Smooth muscle cell (in vitro differentiated cells): ENCODE data around the gene ALDH1L1. TPM values are rescaled to one million over a fixed set of nuclear protein-coding genes. Genes with fewer than 3 reads are reported as not detected.

ENCODE experiments used
- DNase-seq: peaks from one replicate; lab custom pipeline; 2025; ENCODE audit not compliant: unreplicated experiment; lab: John Stamatoyannopoulos, UW
- H2AFZ ChIP-seq: fragments of 200-600 bp; sonication (generic); 2 replicates; pipeline ENCODE4 v1.6.0; 2016; ENCODE audit warnings: antibody characterized with exemption, low read depth, mild to moderate bottlenecking
- H3F3A ChIP-seq: fragments of 200-600 bp; sonication (generic); 2 replicates; pipeline ENCODE4 v1.6.0; 2017; ENCODE audit warnings: antibody characterized with exemption, low read depth
- H3K27ac ChIP-seq: fragments of 200-600 bp; sonication (generic); 2 replicates; pipeline ENCODE4 v1.5.1; 2016; ENCODE audit warnings: low read depth, mild to moderate bottlenecking
- H3K27me3 ChIP-seq: fragments of 200-600 bp; sonication (generic); 2 replicates; pipeline ENCODE4 v1.6.1; 2016; ENCODE audit warnings: low read depth, mild to moderate bottlenecking
- H3K36me3 ChIP-seq: fragments of 200-600 bp; sonication (generic); 2 replicates; pipeline ENCODE4 v1.5.1; 2016; ENCODE audit warnings: low read depth
- H3K4me1 ChIP-seq: fragments of 200-600 bp; sonication (generic); 2 replicates; pipeline ENCODE4 v1.5.1; 2016; ENCODE audit warnings: low read depth
- H3K4me2 ChIP-seq: fragments of 200-600 bp; sonication (generic); 2 replicates; pipeline ENCODE4 v1.6.0; 2016; ENCODE audit warnings: mild to moderate bottlenecking
- H3K4me3 ChIP-seq: fragments of 200-600 bp; sonication (generic); 2 replicates; pipeline ENCODE4 v1.5.1; 2016; ENCODE audit warnings: mild to moderate bottlenecking
- H3K79me2 ChIP-seq: fragments of 200-600 bp; sonication (generic); 2 replicates; pipeline ENCODE4 v1.6.0; 2016; ENCODE audit warnings: low read depth, mild to moderate bottlenecking
- H3K9ac ChIP-seq: fragments of 200-600 bp; sonication (generic); 2 replicates; pipeline ENCODE4 v1.6.0; 2016; ENCODE audit warnings: low read depth
- H3K9me3 ChIP-seq: fragments of 200-600 bp; sonication (generic); replicated peaks from 2 replicates; pipeline ENCODE4 v1.5.1; 2016; ENCODE audit warnings: low read depth
- H4K20me1 ChIP-seq: fragments of 200-600 bp; sonication (generic); 2 replicates; pipeline ENCODE4 v1.6.0; 2016; ENCODE audit warnings: low read depth
- WGBS: methylation state at CpG from one replicate; pipeline ENCODE4 v1.1.7; 2016; ENCODE audit warnings: low lambda C conversion rate; 5-methylcytosine and 5-hydroxymethylcytosine counted together
- polyA plus RNA-seq: library from polyadenylated mRNA; unstranded; fragments of >200 nt; fragmentation: Nextera tagmentation; extraction: Ambion mirVana; gene quantifications from 2 replicates; pipeline ENCODE4 v1.2.1, GENCODE V29; 2016
- total RNA-seq: library from RNA; depleted of rRNA; stranded (reverse); fragments of >200 nt; gene quantifications from 2 replicates; pipeline ENCODE4 v1.2.3, GENCODE V29; 2014
- TF ChIP-seq, protein P1 (sequence below): fragments of 200-600 bp; sonication (generic); IDR thresholded peaks from 2 replicates; pipeline ENCODE4 v1.5.1; 2017; ENCODE audit warnings: borderline replicate concordance, mild to moderate bottlenecking, antibody characterized with exemption; ENCODE audit not compliant: insufficient read depth, poor library complexity, severe bottlenecking

Gene ALDH1L1
- total RNA-seq = not detected in 2 replicates
- 0.48 TPM in 1 of 2 replicates, not detected in the other for polyA plus RNA-seq

DNA sequence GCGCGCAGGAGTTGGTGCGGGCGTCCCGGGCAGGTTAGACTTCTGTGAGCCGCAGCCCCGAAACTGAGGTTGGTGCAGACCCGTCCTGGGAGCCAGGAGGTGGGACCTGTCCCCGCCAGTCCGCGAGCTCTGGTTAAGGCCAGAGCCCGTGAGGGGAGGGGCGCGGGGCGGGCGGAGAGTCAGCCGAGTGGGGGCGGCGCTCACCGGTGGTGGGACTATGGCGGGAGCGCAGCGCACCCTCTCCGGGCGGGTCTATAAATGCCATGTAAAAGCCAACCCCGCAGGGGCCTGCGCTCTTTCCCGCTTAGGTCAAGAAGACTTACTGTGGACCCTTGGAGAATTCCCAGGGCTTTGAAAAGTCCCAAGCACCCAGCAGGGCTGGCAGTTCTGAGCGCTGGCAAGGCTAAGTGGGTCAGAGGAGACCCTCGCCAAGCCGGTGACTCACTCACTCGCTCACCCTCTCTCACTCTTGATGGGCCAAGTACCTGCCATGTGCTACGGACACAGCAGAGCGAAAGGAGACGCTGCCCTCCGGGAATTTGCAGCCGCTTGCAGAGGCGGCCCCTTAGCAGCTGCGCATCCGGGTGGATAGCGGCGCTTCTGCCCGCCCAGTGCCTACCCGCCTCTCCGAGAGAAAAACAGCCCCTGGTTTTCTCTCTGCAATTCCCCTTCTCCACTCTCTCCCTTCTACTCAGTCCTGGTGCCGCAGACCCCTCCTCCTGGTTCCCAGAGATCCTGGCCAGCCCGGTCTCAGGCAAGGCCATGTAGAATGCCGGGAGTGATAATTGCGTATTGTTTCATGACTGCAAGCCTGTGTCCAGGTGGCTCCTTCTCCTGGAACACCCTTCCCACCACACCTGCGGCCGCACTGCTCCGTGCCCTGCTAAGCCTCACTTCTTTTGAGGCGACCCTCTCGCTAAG is at the start of gene ALDH1L1:
ALDH1L1 (minus strand) TSS at position 110 of the 921 bp plus-strand sequence. CDS start 19,607 bp downstream, outside the sequence.
- Histone ChIP-seq H2AFZ (peak within 1 kb of the TSS; percentile 68), H3K4me2 (peak within 1 kb of the TSS; percentile 98), H3K27ac (no peak within 1 kb of the TSS), H3K4me1 (peaks cover 5% of the 10 kb centered on the region), H3K79me2 (no peaks in the 10 kb centered on the region), H3K36me3 (no peaks in the 10 kb centered on the region), H3K4me3 (peak within 1 kb of the TSS; percentile 58), H3F3A (no peaks in the 10 kb centered on the region), H3K9me3 (no peaks in the 10 kb centered on the region), H4K20me1 (no peaks in the 10 kb centered on the region), H3K9ac (no peak within 1 kb of the TSS), H3K27me3 (peaks cover 38% of the 10 kb centered on the region)
- TF ChIP-seq, protein P1, sequence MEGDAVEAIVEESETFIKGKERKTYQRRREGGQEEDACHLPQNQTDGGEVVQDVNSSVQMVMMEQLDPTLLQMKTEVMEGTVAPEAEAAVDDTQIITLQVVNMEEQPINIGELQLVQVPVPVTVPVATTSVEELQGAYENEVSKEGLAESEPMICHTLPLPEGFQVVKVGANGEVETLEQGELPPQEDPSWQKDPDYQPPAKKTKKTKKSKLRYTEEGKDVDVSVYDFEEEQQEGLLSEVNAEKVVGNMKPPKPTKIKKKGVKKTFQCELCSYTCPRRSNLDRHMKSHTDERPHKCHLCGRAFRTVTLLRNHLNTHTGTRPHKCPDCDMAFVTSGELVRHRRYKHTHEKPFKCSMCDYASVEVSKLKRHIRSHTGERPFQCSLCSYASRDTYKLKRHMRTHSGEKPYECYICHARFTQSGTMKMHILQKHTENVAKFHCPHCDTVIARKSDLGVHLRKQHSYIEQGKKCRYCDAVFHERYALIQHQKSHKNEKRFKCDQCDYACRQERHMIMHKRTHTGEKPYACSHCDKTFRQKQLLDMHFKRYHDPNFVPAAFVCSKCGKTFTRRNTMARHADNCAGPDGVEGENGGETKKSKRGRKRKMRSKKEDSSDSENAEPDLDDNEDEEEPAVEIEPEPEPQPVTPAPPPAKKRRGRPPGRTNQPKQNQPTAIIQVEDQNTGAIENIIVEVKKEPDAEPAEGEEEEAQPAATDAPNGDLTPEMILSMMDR = no peak
- DNase-seq = no peak
- WGBS = 9% methylated on average over 41 of the region's 54 CpGs

DNA sequence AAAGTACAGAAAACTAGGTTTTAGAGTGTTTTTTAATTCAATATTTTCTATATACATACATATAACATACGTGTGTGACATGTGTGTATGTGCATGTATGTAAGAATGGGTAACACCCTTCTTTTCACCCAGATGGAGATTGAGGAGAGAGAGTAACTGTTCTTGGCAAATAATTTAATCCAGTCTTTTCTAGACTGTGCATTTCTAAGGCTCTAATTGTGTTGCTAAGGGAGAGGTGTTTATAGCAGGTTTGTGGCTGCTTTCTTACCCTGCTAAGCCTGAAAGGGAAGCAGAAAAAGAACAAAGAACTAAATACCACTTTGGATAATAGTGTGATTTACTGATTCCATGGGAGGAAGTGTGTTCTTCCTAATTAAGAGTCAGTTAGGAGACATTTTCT is 46.0 kb upstream of the ALDH1L1 start:
- no peak overlapping the region for H3K27ac ChIP-seq
- no peaks in the 10 kb centered on the region for H3K9me3 ChIP-seq
- H3K4me2 ChIP-seq = no peak overlapping the region
- no peak for DNase-seq
- H3K27me3 ChIP-seq = no peaks in the 10 kb centered on the region
- TF ChIP-seq, protein P1 = no peak
- no peak overlapping the region for H3K4me3 ChIP-seq
- 4% methylated on average over 1 of the region's 1 CpG for WGBS
- H3F3A ChIP-seq = no peaks in the 10 kb centered on the region
- H3K4me1 ChIP-seq = no peaks in the 10 kb centered on the region
- no peaks in the 10 kb centered on the region for H3K36me3 ChIP-seq
- H4K20me1 ChIP-seq = no peaks in the 10 kb centered on the region
- no peaks in the 10 kb centered on the region for H3K79me2 ChIP-seq
- H3K9ac ChIP-seq = no peak overlapping the region
- H2AFZ ChIP-seq = no peak overlapping the region

DNA sequence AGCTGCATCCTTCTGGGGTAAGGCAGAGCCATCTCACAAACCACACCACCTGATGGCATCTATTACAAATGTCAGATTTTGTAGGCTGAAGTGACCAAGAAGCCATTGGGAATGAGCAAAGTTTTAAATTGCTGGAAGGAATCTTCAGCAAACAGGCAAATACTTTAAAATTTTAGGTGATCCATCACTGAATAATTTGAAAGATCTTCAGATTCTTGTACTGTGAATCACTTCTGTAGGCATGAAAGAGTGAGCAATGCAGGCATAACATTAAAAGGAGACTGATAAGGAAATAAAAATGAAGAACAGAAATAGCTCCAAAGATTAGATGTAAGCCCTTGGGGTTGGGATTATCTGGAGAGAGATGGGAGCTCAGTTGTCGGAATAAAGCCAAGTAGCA is 36.0 kb upstream of the ALDH1L1 start:
- H3K4me1 ChIP-seq = no peaks in the 10 kb centered on the region
- H3K27me3 ChIP-seq = no peaks in the 10 kb centered on the region
- no peak overlapping the region for H2AFZ ChIP-seq
- H3F3A ChIP-seq = no peaks in the 10 kb centered on the region
- H3K27ac ChIP-seq = no peak overlapping the region
- no peak overlapping the region for H3K4me3 ChIP-seq
- WGBS = 35% methylated on average over 1 of the region's 1 CpG
- H3K79me2 ChIP-seq = no peaks in the 10 kb centered on the region
- TF ChIP-seq, protein P1 = no peak
- no peak overlapping the region for H3K9ac ChIP-seq
- H4K20me1 ChIP-seq = no peaks in the 10 kb centered on the region
- H3K36me3 ChIP-seq = no peaks in the 10 kb centered on the region
- peak overlapping the region; percentile 40 for H3K4me2 ChIP-seq
- no peak for DNase-seq
- H3K9me3 ChIP-seq = no peaks in the 10 kb centered on the region
